Measurements from ENCODE around the gene CLTCL1. TPM values are rescaled to one million over a fixed set of nuclear protein-coding genes. Genes with fewer than 3 reads are reported as not detected.

CLTCL1 gene
- total RNA-seq, 2 experiments from 2014 or later = 0.68 to 1.2 TPM

DNA sequence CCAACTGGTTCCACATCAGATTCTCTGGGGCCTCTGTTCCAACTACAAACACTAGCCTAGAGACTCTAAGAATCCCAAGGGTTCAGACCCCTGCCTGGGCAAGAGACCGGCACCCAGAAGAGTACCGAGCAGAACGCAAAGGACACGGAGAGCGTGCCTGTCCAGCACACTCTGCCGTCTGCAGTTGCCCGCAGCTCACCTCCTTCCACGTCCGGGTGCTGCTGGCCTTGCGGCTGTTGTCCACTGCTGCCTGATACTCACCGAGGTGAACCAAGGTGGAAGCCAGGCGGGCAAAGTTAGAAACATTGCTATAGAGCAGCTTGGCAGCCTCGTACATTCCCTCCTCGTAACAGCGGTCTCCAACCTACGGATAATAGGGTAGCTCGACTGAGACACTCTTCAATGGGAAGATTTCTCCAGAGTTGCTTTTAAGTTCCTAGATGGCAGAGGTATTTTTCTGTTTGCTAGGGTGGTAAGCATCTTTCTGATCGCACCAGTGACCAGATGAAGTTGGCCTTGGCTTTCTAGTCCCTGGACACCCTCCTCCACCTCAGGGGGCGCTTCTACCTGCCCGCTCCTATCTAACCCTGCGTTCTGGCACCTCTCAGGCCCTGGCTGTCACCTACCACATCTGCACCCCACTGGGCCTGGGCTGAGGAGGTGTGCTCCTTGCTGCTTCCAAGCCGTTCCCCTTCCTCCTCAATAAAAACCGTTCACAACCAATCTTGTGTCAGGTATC, 90.2 kb downstream of the CLTCL1 start:
- H3K27me3 Mint-ChIP-seq = peaks cover 4% of the 10 kb centered on the region
- no peak for ATAC-seq
- CTCF ChIA-PET = interaction anchor here (0.9 kb wide), 1 partner anchor 10 kb away, joined by 5 read pairs; no protein-coding TSS in a partner anchor
- H3K9me3 Mint-ChIP-seq (ENCODE audit: low read depth) = no peaks in the 10 kb centered on the region
- no peak overlapping the region for H3K27ac Mint-ChIP-seq
- peaks cover 2% of the 10 kb centered on the region for H3K4me1 Mint-ChIP-seq
- H3K4me3 Mint-ChIP-seq = no peak overlapping the region
- no peak for DNase-seq
- H3K36me3 Mint-ChIP-seq = no peaks in the 10 kb centered on the region

DNA sequence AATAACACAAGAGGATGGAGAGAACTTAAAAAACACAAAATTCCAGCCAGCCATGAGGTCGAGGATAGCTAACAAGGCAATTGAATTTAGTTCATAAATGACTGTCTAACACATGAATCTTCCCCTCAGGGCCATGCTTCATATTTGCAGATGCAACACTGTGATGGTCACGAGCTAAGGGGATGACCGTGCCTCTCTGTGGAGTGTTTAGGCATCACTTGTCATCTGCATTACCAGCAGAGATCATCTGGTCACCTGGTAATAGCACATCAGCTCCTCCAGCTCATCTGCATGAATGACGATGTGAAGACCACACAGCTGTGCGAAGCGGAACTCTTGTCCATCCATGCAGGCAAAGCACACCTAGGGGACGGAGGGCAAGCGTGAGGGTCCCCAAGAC, 92.0 kb downstream of the CLTCL1 start:
- CTCF ChIA-PET = no interaction called here

DNA sequence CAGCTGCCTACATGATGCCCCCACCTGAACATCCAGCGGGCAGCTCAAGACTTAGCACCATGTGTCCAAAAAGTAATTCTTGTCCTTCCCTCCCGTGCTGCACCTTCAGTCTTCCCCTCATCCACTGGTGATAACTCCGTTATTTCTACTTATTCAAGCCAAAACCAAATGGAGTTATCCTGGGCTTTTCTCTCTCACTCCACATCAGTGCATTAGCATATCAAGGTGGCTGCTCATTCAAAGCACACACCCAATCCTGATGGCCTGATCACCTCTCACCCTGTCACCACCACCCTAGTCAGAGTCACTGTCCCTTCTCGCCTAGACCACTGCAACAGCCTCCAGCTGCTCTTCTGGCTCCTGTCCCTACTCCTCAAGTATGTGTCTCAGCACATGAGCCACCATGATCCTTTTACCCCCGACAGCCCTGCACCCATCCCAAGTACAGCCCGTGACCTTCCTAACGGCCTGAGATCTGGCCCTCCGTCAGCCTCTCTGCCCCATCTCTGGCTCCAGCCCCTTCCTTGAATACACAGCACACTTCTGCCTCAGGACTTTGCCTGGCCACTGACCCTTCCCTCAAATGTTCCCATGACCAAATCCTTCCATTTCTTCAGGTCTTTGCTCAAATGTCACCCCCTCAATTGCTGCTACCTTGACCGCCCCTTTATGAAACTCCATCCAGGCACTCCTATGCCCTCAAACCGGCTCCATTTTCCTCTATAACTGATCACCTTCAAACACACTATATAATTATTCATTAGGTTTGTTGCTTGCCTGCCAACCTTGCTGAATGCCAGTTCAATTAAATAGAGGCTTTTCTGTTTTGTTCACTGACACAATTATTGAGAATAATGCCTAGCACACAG, 93.3 kb downstream of the CLTCL1 start:
- Mint-ChIP-seq H3K4me3 (no peak overlapping the region), H3K27me3 (peaks cover 4% of the 10 kb centered on the region), H3K4me1 (peaks cover 18% of the 10 kb centered on the region), H3K27ac (no peak overlapping the region), H3K9me3 (ENCODE audit: low read depth) (no peaks in the 10 kb centered on the region), H3K36me3 (no peaks in the 10 kb centered on the region)
- ATAC-seq (no peak), DNase-seq (no peak)
- CTCF ChIA-PET = no interaction called here

More for the DNA sequence above, 92.0 kb downstream of the CLTCL1 start:
- peaks cover 4% of the 10 kb centered on the region for H3K27me3 Mint-ChIP-seq
- H3K4me1 Mint-ChIP-seq = peaks cover 18% of the 10 kb centered on the region
- H3K36me3 Mint-ChIP-seq = no peaks in the 10 kb centered on the region
- H3K27ac Mint-ChIP-seq = no peak overlapping the region
- H3K9me3 Mint-ChIP-seq (ENCODE audit: low read depth) = no peaks in the 10 kb centered on the region
- DNase-seq (no peak), ATAC-seq (no peak)
- no peak overlapping the region for H3K4me3 Mint-ChIP-seq

DNA sequence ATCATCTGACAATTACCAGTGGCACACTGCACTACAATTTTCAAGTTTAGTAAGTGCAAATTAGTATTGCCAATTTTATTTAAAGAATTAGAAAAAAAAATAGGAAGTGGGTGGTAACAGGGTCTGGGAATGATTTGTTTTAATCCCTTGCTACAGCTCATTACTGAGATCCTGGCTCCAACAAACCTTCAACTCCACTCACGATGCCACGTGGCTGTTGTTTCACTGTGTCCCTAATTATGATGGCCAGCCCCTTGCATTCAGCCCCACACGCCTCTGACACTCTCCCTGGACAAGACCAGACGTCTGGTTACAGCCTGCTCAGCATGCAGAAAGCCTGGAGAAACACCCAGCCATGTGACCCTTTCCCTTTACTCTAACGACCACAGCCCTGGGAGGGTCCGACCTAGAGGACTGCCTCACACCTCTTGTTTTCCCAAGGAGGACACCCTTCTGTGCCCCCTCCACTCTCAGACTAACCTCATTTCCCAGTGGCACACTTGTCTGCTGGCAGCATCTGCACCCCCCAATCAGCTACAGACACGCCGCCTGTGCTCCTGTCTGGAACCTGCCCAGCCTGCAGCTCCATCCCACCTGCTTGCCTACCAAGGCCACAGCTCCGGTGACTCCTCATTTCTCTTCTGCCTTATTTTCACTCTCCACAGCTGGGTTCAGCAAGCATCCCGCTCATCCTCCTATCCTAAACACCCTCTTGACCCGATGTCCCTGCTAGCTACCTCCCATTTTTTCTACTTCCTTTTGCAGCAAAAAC, 94.5 kb downstream of the CLTCL1 start:
- Mint-ChIP-seq H3K27ac (no peak overlapping the region), H3K4me3 (no peak overlapping the region), H3K36me3 (no peaks in the 10 kb centered on the region), H3K4me1 (peaks cover 18% of the 10 kb centered on the region), H3K9me3 (ENCODE audit: low read depth) (no peaks in the 10 kb centered on the region), H3K27me3 (peaks cover 4% of the 10 kb centered on the region)
- ATAC-seq (no peak), DNase-seq (no peak)
- CTCF ChIA-PET = interaction anchor here (2.5 kb wide), 1 partner anchor 18 kb away, joined by 11 read pairs; the partner anchor contains the start of gene SLC25A1

DNA sequence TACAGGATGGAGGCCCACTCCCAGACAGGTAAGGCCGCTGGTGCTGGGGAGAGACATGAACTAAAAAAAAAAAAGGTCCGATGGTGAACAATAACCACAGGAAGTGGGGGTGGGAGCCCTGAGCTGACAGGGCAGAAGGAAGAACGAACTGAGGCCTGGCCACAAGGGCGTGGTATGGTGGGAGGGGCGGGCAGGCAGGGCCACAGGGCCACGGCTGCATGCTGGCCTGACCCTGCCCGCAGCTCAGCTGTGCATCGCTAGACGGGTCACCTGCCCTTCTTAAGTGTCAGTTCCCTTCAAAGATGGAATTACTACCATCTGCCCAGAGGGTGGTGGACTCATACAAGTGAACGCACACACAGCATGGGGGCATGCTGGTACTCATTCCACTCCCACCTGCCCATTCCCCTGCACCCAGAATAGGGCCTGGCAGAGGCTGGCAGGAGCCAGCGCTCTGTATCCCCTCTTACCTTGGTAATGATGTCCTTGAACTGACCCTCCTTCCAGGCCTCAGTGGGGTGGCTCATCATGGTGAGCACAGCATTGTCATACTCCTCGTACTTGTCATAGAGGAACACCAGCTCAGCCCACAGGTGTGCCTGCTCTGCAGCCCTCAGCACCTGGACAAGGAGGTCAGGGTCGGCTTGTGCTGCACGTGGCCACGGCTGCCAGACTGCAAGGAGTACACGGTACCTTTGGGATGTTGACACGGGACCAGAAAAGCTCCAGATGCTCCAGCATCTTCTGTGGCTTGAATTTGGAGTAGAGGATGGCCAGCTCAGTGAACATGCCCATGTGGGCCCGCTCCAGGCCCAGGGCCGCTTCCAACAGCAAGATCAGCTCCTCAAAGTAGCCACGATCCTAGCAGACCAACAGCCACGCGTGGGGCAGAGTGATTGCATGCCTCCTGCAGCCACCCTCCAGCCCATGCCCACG, 95.5 kb downstream of the CLTCL1 start:
- Mint-ChIP-seq H3K4me3 (no peak overlapping the region), H3K36me3 (no peaks in the 10 kb centered on the region), H3K27me3 (peaks cover 4% of the 10 kb centered on the region), H3K4me1 (peaks cover 18% of the 10 kb centered on the region), H3K27ac (peak overlapping the region; percentile 53), H3K9me3 (ENCODE audit: low read depth) (no peaks in the 10 kb centered on the region)
- CTCF ChIA-PET = interaction anchor here (0.5 to 2.5 kb wide), 3 partner anchors 17 to 95 kb away, joined by 3 to 11 read pairs (median 4); partner anchors contain the start of genes CLTCL1 and SLC25A1
- ATAC-seq = peak; percentile 78
- peak; percentile 71 for DNase-seq

DNA sequence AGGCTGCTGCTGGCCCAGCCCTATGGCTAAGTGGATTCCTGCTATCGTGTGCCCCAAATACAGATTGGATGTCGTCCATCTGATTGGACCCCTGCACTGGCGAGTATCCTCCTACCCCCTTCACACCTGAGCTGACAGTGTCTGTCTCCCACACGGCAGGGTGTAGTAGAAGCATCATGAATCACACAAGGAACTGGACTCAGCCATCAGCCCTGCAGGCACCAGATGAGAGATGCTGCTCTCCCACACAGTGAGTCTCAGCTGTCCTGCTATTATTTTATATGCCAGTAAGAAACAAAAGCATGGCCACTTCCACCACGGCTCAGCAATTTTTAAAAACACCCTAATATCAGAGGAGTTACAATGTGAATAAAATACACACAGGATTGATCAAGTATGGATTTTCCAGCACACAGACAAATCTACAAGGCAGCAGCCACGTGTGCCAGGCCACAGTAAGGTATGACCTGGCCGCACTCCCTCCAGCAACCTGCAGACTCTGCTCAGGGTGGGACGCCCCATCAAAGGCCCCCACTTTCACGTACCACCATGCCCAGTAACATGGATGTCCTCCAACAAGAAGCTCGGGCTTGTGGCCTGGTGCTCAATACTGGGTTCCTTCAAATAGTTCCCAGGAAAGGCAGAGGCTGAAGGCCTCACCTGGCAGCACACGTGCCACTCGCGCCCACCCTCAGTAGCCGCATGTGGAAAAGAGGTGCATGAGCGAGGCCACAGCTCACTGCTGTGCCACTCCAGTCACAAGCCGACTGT, 96.6 kb downstream of the CLTCL1 start:
- no peak overlapping the region for H3K4me3 Mint-ChIP-seq
- no peaks in the 10 kb centered on the region for H3K36me3 Mint-ChIP-seq
- H3K9me3 Mint-ChIP-seq (ENCODE audit: low read depth) = no peaks in the 10 kb centered on the region
- H3K4me1 Mint-ChIP-seq = peaks cover 18% of the 10 kb centered on the region
- H3K27ac Mint-ChIP-seq = no peak overlapping the region
- DNase-seq (no peak), ATAC-seq (no peak)
- CTCF ChIA-PET = interaction anchor here (1.4 to 2.5 kb wide), 3 partner anchors 12 to 97 kb away, joined by 4 to 11 read pairs (median 5); partner anchors contain the start of genes CLTCL1 and SLC25A1
- peaks cover 4% of the 10 kb centered on the region for H3K27me3 Mint-ChIP-seq

DNA sequence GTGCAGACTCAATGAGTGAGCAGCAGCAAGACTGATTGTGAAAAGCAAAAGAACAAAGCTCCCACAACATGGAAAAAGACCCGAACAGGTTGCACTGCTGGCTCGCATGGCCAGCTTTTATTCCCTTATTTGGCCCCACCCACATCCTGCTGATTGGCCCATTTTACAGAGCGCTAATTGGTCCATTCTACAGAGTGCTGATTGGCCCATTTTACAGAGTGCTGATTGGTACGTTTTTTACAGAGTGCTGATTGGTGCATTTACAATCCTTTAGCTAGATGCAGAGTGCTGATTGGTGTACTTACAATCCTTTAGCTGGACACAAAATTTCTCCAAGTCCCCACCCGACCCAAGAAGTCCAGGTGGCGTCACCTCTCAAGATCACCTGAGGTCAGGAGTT, 97.6 kb downstream of the CLTCL1 start:
- Mint-ChIP-seq H3K4me3 (no peak overlapping the region), H3K36me3 (no peaks in the 10 kb centered on the region), H3K4me1 (peaks cover 18% of the 10 kb centered on the region), H3K27ac (no peak overlapping the region), H3K27me3 (peaks cover 10% of the 10 kb centered on the region), H3K9me3 (ENCODE audit: low read depth) (no peaks in the 10 kb centered on the region)
- DNase-seq (no peak), ATAC-seq (no peak)
- CTCF ChIA-PET = interaction anchor here (1.4 to 2.0 kb wide), 2 partner anchors 11 to 15 kb away, joined by 5 read pairs; no protein-coding TSS in a partner anchor

DNA sequence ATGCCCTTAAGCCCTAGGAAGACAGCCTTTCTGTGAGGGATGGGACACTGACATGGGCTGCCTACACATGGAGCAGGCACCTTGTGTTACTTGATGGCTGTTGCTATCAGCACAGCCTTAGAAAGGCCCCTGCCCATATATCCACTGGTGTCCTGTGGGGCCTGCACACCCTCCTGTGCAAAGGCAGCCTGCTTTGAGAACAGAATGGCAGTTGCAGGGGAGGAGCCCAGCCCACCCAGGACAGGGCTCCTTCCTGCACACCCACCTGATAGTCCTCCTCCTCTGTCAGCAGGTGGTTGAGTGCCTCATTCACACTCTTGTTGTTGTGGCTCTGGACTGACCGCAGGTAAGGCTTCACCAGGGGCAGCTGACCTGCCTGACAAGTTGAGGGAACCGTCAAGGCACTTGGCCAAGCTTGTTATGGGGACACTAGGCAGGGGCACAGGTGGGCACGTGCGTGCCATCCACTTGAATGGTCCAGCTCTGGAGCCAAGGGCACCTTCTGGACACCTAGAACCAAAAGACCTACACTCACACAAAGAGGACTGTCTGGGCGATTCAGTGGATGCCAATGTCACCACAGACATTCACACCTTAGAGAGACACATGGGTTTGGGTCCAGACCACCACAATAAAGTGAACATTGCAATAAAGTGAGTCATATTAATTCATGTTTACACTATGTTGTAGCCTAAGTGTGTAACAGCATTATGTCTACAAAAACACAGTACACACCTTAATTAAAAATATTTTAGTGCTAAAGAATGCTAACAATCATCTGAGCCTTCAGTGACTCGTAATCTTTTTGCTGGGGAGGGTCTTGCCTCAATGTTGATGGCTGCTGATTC, 103.6 kb downstream of the CLTCL1 start:
- no peak overlapping the region for H3K27ac Mint-ChIP-seq
- no peak for DNase-seq
- ATAC-seq = no peak
- H3K27me3 Mint-ChIP-seq = peaks cover 6% of the 10 kb centered on the region
- no peak overlapping the region for H3K4me3 Mint-ChIP-seq
- CTCF ChIA-PET = interaction anchor here (0.8 kb wide), 1 partner anchor 43 kb away, joined by 4 read pairs; no protein-coding TSS in a partner anchor
- H3K4me1 Mint-ChIP-seq = no peaks in the 10 kb centered on the region
- H3K36me3 Mint-ChIP-seq = no peaks in the 10 kb centered on the region
- no peaks in the 10 kb centered on the region for H3K9me3 Mint-ChIP-seq (ENCODE audit: low read depth)

DNA sequence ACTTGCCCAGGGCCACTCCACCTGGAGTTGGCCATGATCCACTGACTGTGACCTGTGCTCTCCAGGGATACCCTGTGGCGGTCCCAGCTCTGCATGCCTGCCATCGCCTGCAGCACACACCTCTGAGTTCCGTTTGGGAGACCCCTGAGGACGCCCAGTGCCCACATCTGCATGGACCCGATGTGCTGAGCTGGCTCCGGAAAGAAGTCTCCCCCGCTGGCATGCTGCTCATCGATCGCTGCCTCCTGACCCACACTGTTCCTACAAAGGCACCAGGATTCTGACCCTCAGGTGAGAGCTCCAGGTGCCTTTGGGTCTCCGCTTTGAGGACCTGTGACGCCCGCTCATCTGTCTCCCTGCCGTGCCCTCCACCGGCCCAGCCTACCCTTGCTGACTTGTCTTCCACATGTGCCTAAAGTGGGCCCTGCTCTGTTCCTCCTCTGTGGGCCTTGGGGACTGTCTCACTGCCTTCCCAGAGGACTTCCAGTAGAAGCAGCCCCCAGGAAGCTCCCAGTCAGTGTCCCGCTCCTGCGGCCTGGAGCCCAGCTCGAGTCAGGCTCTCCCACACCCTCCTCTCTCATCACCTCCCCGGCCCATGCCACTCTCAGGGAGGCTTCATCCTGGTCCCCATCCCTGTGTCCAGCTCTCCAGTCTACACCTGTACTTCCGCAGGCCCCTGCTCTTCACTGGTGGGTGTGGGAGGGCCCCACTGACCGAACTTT, 107.1 kb downstream of the CLTCL1 start:
- Mint-ChIP-seq H3K9me3 (ENCODE audit: low read depth) (no peaks in the 10 kb centered on the region), H3K27me3 (peaks cover 4% of the 10 kb centered on the region), H3K36me3 (no peaks in the 10 kb centered on the region), H3K27ac (no peak overlapping the region), H3K4me3 (no peak overlapping the region), H3K4me1 (peaks cover 18% of the 10 kb centered on the region)
- no peak for ATAC-seq
- no peak for DNase-seq
- CTCF ChIA-PET = no interaction called here

DNA sequence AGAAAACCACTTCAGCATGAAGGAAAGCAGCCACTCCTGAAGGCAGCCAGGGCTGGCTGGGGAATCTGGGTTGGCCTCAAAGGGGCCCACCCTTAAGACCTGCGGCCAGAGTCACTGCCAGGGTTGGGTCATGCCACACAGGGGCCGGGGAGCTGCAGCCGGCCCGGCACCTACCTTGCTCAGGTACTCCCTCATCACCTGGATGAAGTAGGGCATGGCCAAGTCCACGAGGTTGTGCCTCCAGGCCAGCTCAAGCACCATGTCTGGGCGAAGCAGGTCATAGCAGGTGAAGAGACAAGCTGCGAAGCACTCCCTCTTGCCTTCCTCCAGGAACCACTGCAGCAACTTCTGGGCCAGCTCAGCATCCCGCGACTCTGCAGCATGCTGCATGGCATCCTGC, 108.3 kb downstream of the CLTCL1 start:
- Mint-ChIP-seq H3K4me1 (peaks cover 22% of the 10 kb centered on the region), H3K9me3 (ENCODE audit: low read depth) (no peaks in the 10 kb centered on the region), H3K36me3 (no peaks in the 10 kb centered on the region), H3K27ac (no peak overlapping the region), H3K4me3 (no peak overlapping the region), H3K27me3 (no peaks in the 10 kb centered on the region)
- ATAC-seq (no peak), DNase-seq (no peak)
- CTCF ChIA-PET = interaction anchor here (0.8 to 1.0 kb wide), 3 partner anchors 9 to 294 kb away, joined by 3 to 5 read pairs (median 3); no protein-coding TSS in a partner anchor
